Brain microvascular endothelial cell (primary cell): ENCODE data around the gene LCN9.

ENCODE experiments used
- DNase-seq: peaks from one replicate; pipeline ENCODE4 v3.0.0-alpha.2; 2020
- H3K27ac ChIP-seq: fragments of 250-450 bp; sonication (Bioruptor Pico); 2 replicates; pipeline ENCODE4 v1.5.1; 2020; ENCODE audit warnings: mild to moderate bottlenecking, moderate library complexity
- H3K27me3 ChIP-seq: fragments of 250-450 bp; sonication (Bioruptor Pico); replicated peaks from 2 replicates; pipeline ENCODE4 v1.5.1; 2020; ENCODE audit warnings: mild to moderate bottlenecking
- H3K36me3 ChIP-seq: fragments of 250-450 bp; sonication (Bioruptor Pico); replicated peaks from 2 replicates; pipeline ENCODE4 v1.5.1; 2020; ENCODE audit warnings: mild to moderate bottlenecking
- H3K4me3 ChIP-seq: 2 replicates; pipeline ENCODE4 v1.5.1; 2011; ENCODE audit warnings: low read depth, mild to moderate bottlenecking, control low read depth, low read length, moderate library complexity
- in situ Hi-C: cut with HindIII; loops from 2 replicates; pipeline ENCODE4 v1.10.0; 2017; ENCODE audit warnings: low sequenced_read_pairs, low pct_ligation_motif_present
- TF ChIP-seq, protein P1 (sequence below): IDR thresholded peaks from 2 replicates; pipeline ENCODE4 v1.5.1; 2011; ENCODE audit warnings: low read depth, mild to moderate bottlenecking, moderate library complexity, low read length, control low read depth, inconsistent platforms; ENCODE audit errors: missing control alignments

Gene LCN9

DNA sequence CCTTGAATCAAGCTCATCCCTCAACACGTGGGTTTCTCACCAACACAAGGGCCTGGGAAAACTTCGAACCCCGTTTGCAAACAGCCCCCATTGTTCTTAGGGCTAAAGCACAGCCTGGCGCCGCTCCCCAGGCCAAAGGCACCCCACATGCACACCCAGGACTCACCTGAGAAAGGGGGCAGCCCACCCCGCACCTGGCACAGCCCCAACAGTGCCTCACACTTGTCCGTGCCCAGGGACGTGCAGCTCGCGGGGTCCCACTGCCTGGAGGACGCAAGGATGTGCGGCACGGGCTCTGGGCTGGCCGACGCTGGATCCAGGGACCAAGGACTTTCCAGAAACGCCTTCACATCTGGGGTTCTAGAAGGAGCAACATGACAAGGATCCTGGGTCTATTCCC lies 33.3 kb downstream of the LCN9 start:
- H3K27ac ChIP-seq, result no peak overlapping the region
- in situ Hi-C loops, result no loop called here
- no peak for DNase-seq
- no peaks in the 10 kb centered on the region for H3K27me3 ChIP-seq
- no peak overlapping the region for H3K4me3 ChIP-seq
- TF ChIP-seq, protein P1, sequence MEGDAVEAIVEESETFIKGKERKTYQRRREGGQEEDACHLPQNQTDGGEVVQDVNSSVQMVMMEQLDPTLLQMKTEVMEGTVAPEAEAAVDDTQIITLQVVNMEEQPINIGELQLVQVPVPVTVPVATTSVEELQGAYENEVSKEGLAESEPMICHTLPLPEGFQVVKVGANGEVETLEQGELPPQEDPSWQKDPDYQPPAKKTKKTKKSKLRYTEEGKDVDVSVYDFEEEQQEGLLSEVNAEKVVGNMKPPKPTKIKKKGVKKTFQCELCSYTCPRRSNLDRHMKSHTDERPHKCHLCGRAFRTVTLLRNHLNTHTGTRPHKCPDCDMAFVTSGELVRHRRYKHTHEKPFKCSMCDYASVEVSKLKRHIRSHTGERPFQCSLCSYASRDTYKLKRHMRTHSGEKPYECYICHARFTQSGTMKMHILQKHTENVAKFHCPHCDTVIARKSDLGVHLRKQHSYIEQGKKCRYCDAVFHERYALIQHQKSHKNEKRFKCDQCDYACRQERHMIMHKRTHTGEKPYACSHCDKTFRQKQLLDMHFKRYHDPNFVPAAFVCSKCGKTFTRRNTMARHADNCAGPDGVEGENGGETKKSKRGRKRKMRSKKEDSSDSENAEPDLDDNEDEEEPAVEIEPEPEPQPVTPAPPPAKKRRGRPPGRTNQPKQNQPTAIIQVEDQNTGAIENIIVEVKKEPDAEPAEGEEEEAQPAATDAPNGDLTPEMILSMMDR, result no peak
- no peaks in the 10 kb centered on the region for H3K36me3 ChIP-seq

DNA sequence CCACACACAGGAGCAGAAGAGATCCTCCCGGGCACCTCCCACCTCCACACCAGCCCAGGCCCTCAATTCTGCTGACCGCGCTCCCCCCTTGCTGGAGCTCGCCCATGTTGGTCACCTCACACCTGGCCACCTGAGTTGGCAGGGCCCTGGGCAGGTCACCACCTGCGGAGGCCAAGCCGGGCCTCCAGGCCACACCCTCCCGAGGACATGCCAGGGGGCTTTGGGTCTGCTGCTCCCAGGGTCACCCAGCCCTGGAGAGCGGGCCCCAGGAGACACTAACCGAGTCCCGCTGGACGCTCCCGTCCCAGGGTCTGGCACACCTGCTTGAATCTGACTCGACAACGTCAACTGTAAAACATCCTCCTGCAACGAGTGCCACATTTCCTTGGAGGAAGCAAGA lies 34.1 kb downstream of the LCN9 start:
- H3K4me3 ChIP-seq, result no peak overlapping the region
- H3K36me3 ChIP-seq, result no peaks in the 10 kb centered on the region
- TF ChIP-seq, protein P1, result no peak
- H3K27ac ChIP-seq, result no peak overlapping the region
- H3K27me3 ChIP-seq, result no peaks in the 10 kb centered on the region
- DNase-seq, result no peak
- in situ Hi-C loops, result no loop called here

DNA sequence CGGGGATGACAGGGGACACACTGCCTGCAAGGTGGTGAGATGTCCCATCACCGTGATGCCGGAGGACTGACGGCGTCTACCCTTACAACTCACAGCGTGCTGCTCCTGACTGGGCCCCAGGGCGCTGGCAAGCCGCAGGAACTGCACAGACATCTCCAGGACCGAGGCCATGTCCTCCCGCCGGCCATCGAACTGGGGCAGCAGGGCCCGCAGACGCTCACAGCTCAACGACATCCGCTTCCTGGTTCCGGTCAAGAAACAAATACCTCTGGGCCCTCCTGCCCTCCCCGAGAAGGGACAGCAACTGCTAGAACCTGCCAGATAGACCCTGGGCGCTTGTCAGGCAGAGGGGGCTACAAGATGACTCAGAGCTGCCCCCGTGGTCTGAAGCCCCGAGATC lies 35.1 kb downstream of the LCN9 start:
- in situ Hi-C loops, result no loop called here
- H3K4me3 ChIP-seq, result no peak overlapping the region
- TF ChIP-seq, protein P1, result no peak

DNA sequence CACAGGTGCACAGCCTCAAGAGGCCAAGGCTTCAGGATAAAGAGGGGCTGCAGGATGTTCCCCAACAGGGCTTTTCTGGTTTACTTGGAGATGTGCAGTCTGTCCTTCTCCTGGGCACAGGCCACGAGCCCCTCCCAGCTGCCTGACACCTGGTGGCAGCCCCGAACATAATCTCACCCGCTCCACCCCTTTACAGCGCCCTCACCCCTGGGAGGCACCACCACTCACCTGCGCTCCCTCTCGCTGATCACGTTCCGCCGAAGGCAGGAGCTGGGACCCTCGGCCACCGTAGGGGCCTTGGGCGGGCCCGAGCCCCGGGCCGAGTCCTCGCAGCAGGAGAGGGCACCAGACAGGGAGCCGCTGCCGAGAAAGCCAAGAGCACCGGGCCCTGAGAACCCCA lies 35.7 kb downstream of the LCN9 start:
- in situ Hi-C loops, result no loop called here
- H3K27me3 ChIP-seq, result peaks cover 3% of the 10 kb centered on the region

More for the DNA sequence above, 35.1 kb downstream of the LCN9 start:
- no peaks in the 10 kb centered on the region for H3K36me3 ChIP-seq
- no peak overlapping the region for H3K27ac ChIP-seq
- DNase-seq, result no peak
- no peaks in the 10 kb centered on the region for H3K27me3 ChIP-seq

DNA sequence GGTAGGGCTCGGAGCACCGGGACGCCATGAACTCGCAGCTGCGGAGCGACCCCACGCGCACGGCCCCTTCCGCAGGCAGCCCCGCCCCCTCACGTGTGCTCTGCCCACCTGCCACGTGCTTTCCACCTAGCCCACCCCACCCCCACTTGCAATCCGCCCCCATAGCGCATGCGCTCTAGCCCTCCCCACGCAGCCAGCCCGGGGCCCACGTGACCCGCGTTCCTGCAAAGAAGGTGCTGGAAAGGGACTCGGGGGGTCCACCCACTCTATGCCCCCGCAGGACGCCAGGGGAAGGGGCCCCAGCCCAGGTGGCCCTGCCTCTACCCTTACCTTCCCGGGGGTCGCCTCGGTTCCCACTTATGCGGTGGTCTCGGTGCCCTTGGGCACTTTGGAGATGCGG lies 36.3 kb downstream of the LCN9 start, which contains the start of gene SOHLH1:
SOHLH1 (minus strand) TSS at position 42 of the 400 bp plus-strand sequence; CDS start at position 28, 14 bp downstream.
- in situ Hi-C loops, result no loop called here
- Histone ChIP-seq H3K27ac (no peak within 1 kb of the TSS), H3K4me3 (no peak within 1 kb of the TSS), H3K27me3 (peaks cover 3% of the 10 kb centered on the region), H3K36me3 (no peaks in the 10 kb centered on the region)
- TF ChIP-seq, protein P1, result no peak
- no peak for DNase-seq

More for the DNA sequence above, 35.7 kb downstream of the LCN9 start:
- no peak overlapping the region for H3K27ac ChIP-seq
- no peak for DNase-seq
- H3K36me3 ChIP-seq, result no peaks in the 10 kb centered on the region
- H3K4me3 ChIP-seq, result no peak overlapping the region
- TF ChIP-seq, protein P1, result no peak

DNA sequence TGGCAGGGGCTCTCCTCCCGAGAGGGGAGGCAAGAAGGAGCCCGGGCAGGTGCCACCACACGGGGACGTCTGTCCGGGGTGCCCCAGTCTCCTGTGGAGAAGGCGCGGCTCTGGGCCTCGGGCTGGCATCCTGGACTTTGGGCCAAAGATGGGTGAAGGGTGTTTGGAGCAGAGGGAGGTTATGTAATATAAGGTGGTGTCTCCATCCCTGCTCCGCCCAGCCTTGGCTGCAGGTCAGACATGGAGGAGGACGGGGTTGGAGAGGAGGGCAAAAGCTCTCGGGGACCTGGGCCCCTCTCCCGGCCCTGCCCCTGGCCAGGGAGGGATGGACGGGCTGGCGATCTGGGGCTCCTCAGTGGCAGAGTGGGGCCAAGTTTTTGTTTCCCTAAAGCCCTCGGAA lies 37.4 kb downstream of the LCN9 start:
- H3K27me3 ChIP-seq, result peaks cover 3% of the 10 kb centered on the region
- no peak overlapping the region for H3K4me3 ChIP-seq
- no peak for DNase-seq
- no peaks in the 10 kb centered on the region for H3K36me3 ChIP-seq
- TF ChIP-seq, protein P1, result no peak
- in situ Hi-C loops, result no loop called here
- H3K27ac ChIP-seq, result no peak overlapping the region
